Peyer's patch (tissue), 4 donors: ENCODE data around the gene C1orf52.

Experiments
- CTCF ChIP-seq, 6 experiments: fragments of 450-650 bp in 4 of 6; fragments of 200-600 bp in 2 of 6; sonication (generic) in 1 of 6; IDR thresholded peaks; one replicate each; pipeline ENCODE4 v1.5.1; 2017 to 2019; ENCODE audit warnings: antibody characterized with exemption in 6 of 6, mild to moderate bottlenecking in 3 of 6, moderate library complexity in 1 of 6
- POLR2A ChIP-seq, 2 donors: fragments of 450-650 bp; IDR thresholded peaks; one replicate each; pipeline ENCODE4 v1.5.1; 2017; ENCODE audit warnings: antibody characterized with exemption in 2 of 2, mild to moderate bottlenecking in 2 of 2, moderate library complexity in 2 of 2

GRCh38 chr1:85289207-85289847 lies 29.9 kb upstream of the C1orf52 start:
- TF ChIP-seq CTCF (IDR thresholded peaks at IDR 0.05), result no peak
- no peak for TF ChIP-seq POLR2A (IDR thresholded peaks at IDR 0.05)
